Astrocyte (in vitro differentiated cells and primary cell): Measurements from ENCODE around the gene ALDH16A1. TPM values are rescaled to one million over a fixed set of nuclear protein-coding genes. Genes with fewer than 3 reads are reported as not detected.

Source experiments
- DNase-seq: peaks from one replicate; pipeline ENCODE4 v3.0.0-alpha.2; 2010; ENCODE audit warnings: low read depth
- FAIRE-seq: peaks from 2 replicates; lab custom pipeline; 2011; peaks lifted over from hg19 to GRCh38; lab: Jason Lieb, UNC
- H2AFZ ChIP-seq: 2 replicates; pipeline ENCODE4 v1.6.0; 2012; ENCODE audit warnings: low read depth, low read length, inconsistent platforms
- H3K27ac ChIP-seq: 2 replicates; pipeline ENCODE4 v1.5.1; 2011; ENCODE audit warnings: low read depth, low read length, inconsistent platforms
- H3K27me3 ChIP-seq: 2 replicates; pipeline ENCODE4 v1.6.0; 2011; ENCODE audit warnings: low read length, inconsistent platforms; ENCODE audit not compliant: insufficient read depth
- H3K36me3 ChIP-seq: 2 replicates; pipeline ENCODE4 v1.5.1; 2011; ENCODE audit warnings: low read length, inconsistent platforms; ENCODE audit not compliant: insufficient read depth
- H3K4me1 ChIP-seq: 2 replicates; pipeline ENCODE4 v1.5.1; 2011; ENCODE audit warnings: low read length, inconsistent platforms; ENCODE audit not compliant: insufficient read depth
- H3K4me2 ChIP-seq: 2 replicates; pipeline ENCODE4 v1.6.0; 2012; ENCODE audit warnings: low read length, inconsistent platforms
- H3K4me3 ChIP-seq: 2 replicates; pipeline ENCODE4 v1.5.1; 2011; ENCODE audit warnings: low read depth, mild to moderate bottlenecking, low read length, inconsistent platforms; ENCODE audit not compliant: insufficient read depth
- H3K79me2 ChIP-seq: 2 replicates; pipeline ENCODE4 v1.6.0; 2012; ENCODE audit warnings: mild to moderate bottlenecking, low read length, inconsistent platforms; ENCODE audit not compliant: insufficient read depth
- H3K9ac ChIP-seq: 2 replicates; pipeline ENCODE4 v1.6.0; 2012; ENCODE audit warnings: mild to moderate bottlenecking, low read length, inconsistent platforms
- H3K9me3 ChIP-seq: 2 replicates; pipeline ENCODE4 v1.5.1; 2012; ENCODE audit warnings: low read depth, mild to moderate bottlenecking, low read length, inconsistent platforms; ENCODE audit not compliant: insufficient read depth
- H4K20me1 ChIP-seq: 2 replicates; pipeline ENCODE4 v1.6.0; 2012; ENCODE audit warnings: low read length, inconsistent platforms; ENCODE audit not compliant: insufficient read depth
- H3K27ac Mint-ChIP-seq: one replicate; pipeline ENCODE4 v1.8.0; 2021; ENCODE audit warnings: mild to moderate bottlenecking, mixed read lengths; ENCODE audit not compliant: unreplicated experiment
- H3K27me3 Mint-ChIP-seq: one replicate; pipeline ENCODE4 v1.8.0; 2021; ENCODE audit warnings: low read depth, mixed read lengths; ENCODE audit not compliant: unreplicated experiment
- H3K36me3 Mint-ChIP-seq: one replicate; pipeline ENCODE4 v1.8.0; 2021; ENCODE audit warnings: low read depth, mixed read lengths; ENCODE audit not compliant: unreplicated experiment
- H3K4me1 Mint-ChIP-seq: one replicate; pipeline ENCODE4 v1.8.0; 2021; ENCODE audit warnings: low read depth, mixed read lengths; ENCODE audit not compliant: unreplicated experiment
- H3K4me3 Mint-ChIP-seq: one replicate; pipeline ENCODE4 v1.8.0; 2021; ENCODE audit warnings: mild to moderate bottlenecking, moderate library complexity, mixed read lengths; ENCODE audit not compliant: unreplicated experiment
- H3K9me3 Mint-ChIP-seq: one replicate; pipeline ENCODE4 v1.8.0; 2021; ENCODE audit warnings: mild to moderate bottlenecking, mixed read lengths; ENCODE audit not compliant: unreplicated experiment
- EZH2 ChIP-seq: IDR thresholded peaks from 2 replicates; pipeline ENCODE4 v1.6.1; 2012; ENCODE audit warnings: mild to moderate bottlenecking, low read length, inconsistent platforms; ENCODE audit not compliant: insufficient read depth
- total RNA-seq: library from RNA; stranded (reverse); gene quantifications from 2 replicates; pipeline ENCODE4 v1.2.1, GENCODE V29; 2021
- TF ChIP-seq, protein P1 (sequence below): IDR thresholded peaks from 2 replicates; pipeline ENCODE4 v1.5.1; 2011; ENCODE audit warnings: low read depth, mild to moderate bottlenecking, inconsistent platforms, low read length, moderate library complexity; ENCODE audit not compliant: insufficient read depth

ALDH16A1 gene
- total RNA-seq, 1 donor from 2014 or later: 13.0 TPM

GRCh38 chr19:49409441-49410029 is 43.5 kb upstream of the ALDH16A1 start:
- Histone ChIP-seq H3K4me1 (no peaks in the 10 kb centered on the region), H2AFZ (no peak overlapping the region), H3K27ac (no peak overlapping the region), H3K9ac (no peak overlapping the region), H3K36me3 (no peaks in the 10 kb centered on the region), H3K4me3 (no peak overlapping the region), H4K20me1 (no peaks in the 10 kb centered on the region), H3K79me2 (no peaks in the 10 kb centered on the region), H3K9me3 (no peaks in the 10 kb centered on the region), H3K4me2 (no peak overlapping the region), H3K27me3 (no peaks in the 10 kb centered on the region)
- Mint-ChIP-seq H3K4me1 (no peaks in the 10 kb centered on the region), H3K36me3 (peaks cover 4% of the 10 kb centered on the region), H3K9me3 (no peaks in the 10 kb centered on the region), H3K27me3 (peaks cover 42% of the 10 kb centered on the region), H3K4me3 (no peak overlapping the region), H3K27ac (peak overlapping the region; percentile 53)
- no peak for DNase-seq
- no peak for FAIRE-seq
- TF ChIP-seq, protein P1, sequence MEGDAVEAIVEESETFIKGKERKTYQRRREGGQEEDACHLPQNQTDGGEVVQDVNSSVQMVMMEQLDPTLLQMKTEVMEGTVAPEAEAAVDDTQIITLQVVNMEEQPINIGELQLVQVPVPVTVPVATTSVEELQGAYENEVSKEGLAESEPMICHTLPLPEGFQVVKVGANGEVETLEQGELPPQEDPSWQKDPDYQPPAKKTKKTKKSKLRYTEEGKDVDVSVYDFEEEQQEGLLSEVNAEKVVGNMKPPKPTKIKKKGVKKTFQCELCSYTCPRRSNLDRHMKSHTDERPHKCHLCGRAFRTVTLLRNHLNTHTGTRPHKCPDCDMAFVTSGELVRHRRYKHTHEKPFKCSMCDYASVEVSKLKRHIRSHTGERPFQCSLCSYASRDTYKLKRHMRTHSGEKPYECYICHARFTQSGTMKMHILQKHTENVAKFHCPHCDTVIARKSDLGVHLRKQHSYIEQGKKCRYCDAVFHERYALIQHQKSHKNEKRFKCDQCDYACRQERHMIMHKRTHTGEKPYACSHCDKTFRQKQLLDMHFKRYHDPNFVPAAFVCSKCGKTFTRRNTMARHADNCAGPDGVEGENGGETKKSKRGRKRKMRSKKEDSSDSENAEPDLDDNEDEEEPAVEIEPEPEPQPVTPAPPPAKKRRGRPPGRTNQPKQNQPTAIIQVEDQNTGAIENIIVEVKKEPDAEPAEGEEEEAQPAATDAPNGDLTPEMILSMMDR: no peak
- no peak for TF ChIP-seq EZH2

DNA sequence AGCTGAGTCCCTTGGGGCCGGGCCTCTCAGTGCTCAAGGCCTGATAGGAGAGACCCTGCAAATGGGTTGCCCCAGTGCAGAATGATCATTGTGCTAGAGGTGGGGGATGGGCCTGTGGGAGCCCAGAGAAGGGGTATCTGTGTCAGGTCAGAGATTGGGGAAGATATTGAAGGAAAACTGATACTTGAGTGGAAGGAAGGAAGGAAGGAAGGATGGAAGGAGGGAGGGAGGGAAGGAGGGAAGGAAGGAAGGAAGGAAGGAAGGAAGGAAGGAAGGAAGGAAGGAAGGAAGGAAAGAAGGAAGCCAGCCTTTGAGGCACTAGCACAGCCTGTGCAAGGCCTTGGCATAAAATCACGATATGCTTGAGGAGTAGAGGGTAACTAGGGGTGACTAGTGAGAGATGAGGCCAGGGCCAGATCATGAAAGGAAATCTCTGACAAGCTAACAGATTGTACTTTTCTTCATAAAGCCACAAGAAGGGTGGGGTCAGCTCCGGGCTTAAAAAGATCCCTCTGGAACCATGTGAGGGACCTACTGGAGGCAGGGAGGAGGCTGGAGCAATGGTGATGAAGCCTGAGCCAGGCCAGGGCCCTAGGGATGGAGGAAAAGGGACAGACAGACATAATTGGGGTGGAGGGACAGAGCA is 41.2 kb upstream of the ALDH16A1 start:
- peaks cover 52% of the 10 kb centered on the region for H3K27me3 Mint-ChIP-seq
- Histone ChIP-seq H3K4me3 (no peak overlapping the region), H3K79me2 (no peaks in the 10 kb centered on the region), H2AFZ (no peak overlapping the region), H3K9ac (no peak overlapping the region), H3K4me2 (no peak overlapping the region), H3K4me1 (no peaks in the 10 kb centered on the region), H3K27ac (no peak overlapping the region), H3K36me3 (no peaks in the 10 kb centered on the region), H3K9me3 (no peaks in the 10 kb centered on the region), H3K27me3 (no peaks in the 10 kb centered on the region), H4K20me1 (no peaks in the 10 kb centered on the region)
- H3K36me3 Mint-ChIP-seq: peaks cover 4% of the 10 kb centered on the region
- H3K4me1 Mint-ChIP-seq: no peaks in the 10 kb centered on the region
- H3K4me3 Mint-ChIP-seq: no peak overlapping the region
- no peak overlapping the region for H3K27ac Mint-ChIP-seq
- TF ChIP-seq EZH2: no peak
- TF ChIP-seq, protein P1: no peak
- H3K9me3 Mint-ChIP-seq: no peaks in the 10 kb centered on the region
- FAIRE-seq (no peak), DNase-seq (no peak)

GRCh38 chr19:49413348-49413747 is 39.7 kb upstream of the ALDH16A1 start:
- no peak for TF ChIP-seq EZH2
- TF ChIP-seq, protein P1: no peak
- Histone ChIP-seq H3K9ac (no peak overlapping the region), H2AFZ (no peak overlapping the region), H3K4me1 (no peaks in the 10 kb centered on the region), H3K27me3 (peaks cover 14% of the 10 kb centered on the region), H3K4me2 (no peak overlapping the region), H4K20me1 (no peaks in the 10 kb centered on the region), H3K27ac (no peak overlapping the region), H3K4me3 (no peak overlapping the region), H3K36me3 (no peaks in the 10 kb centered on the region), H3K9me3 (no peaks in the 10 kb centered on the region), H3K79me2 (no peaks in the 10 kb centered on the region)
- FAIRE-seq (no peak), DNase-seq (peak; percentile 15)
- no peaks in the 10 kb centered on the region for H3K9me3 Mint-ChIP-seq
- no peak overlapping the region for H3K4me3 Mint-ChIP-seq
- no peaks in the 10 kb centered on the region for H3K36me3 Mint-ChIP-seq
- no peaks in the 10 kb centered on the region for H3K4me1 Mint-ChIP-seq
- no peak overlapping the region for H3K27ac Mint-ChIP-seq
- peaks cover 62% of the 10 kb centered on the region for H3K27me3 Mint-ChIP-seq
